Muscle layer of duodenum (tissue), 2 donors: ENCODE measurements around the gene KRTAP5-3.

ENCODE experiments used
- H3K27ac ChIP-seq: one replicate; pipeline ENCODE4 v1.7.0; 2013; ENCODE audit warnings: mild to moderate bottlenecking, low read length
- H3K27me3 ChIP-seq: one replicate; pipeline ENCODE4 v1.7.0; 2013; ENCODE audit warnings: low read depth, mild to moderate bottlenecking, control low read depth, low read length
- H3K36me3 ChIP-seq, 2 donors: one replicate each; pipeline ENCODE4 v1.7.0; 2013; ENCODE audit warnings: low read length in 2 of 2, control low read depth in 1 of 2, mild to moderate bottlenecking in 1 of 2; ENCODE audit not compliant: insufficient read depth in 2 of 2, control insufficient read depth in 1 of 2
- H3K4me1 ChIP-seq, 2 donors: one replicate each; pipeline ENCODE4 v1.7.0; 2013; ENCODE audit warnings: low read length in 2 of 2, mild to moderate bottlenecking in 2 of 2, control low read depth in 1 of 2, moderate library complexity in 1 of 2; ENCODE audit not compliant: insufficient read depth in 2 of 2, control insufficient read depth in 1 of 2
- H3K4me3 ChIP-seq, 2 donors: one replicate each; pipeline ENCODE4 v1.7.0; 2013; ENCODE audit warnings: low read length in 2 of 2, low read depth in 1 of 2, mild to moderate bottlenecking in 1 of 2
- H3K9me3 ChIP-seq, 2 donors: one replicate each; pipeline ENCODE4 v1.7.0; 2013; ENCODE audit warnings: low read length in 2 of 2, control low read depth in 1 of 2, mild to moderate bottlenecking in 1 of 2; ENCODE audit not compliant: control insufficient read depth in 1 of 2
- donor health status: healthy.

KRTAP5-3 gene, protein sequence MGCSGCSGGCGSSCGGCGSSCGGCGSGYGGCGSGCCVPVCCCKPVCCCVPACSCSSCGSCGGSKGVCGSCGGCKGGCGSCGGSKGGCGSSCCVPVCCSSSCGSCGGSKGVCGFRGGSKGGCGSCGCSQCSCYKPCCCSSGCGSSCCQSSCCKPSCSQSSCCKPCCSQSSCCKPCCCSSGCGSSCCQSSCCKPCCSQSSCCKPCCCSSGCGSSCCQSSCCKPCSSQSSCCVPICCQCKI

DNA sequence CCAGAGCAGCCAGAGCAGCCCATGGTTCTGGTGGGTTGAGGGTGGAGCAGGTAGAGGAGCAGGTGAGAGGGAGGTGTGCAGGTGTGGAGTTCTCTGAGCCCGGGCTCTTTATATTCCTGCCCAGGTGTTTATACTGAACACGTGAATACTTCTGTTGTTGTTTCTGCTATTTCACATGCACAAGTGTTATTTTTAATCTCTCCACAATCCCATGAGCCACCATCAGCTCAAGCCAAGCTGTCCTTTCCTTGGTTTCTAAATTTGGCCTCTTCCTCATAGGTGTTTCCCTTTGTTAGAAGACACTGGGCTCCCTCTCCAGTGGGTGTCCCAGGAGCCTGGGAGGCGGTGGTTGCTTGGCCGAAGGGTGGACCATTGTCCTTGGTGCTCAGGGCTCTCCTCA lies at the start of gene KRTAP5-3:
Gene KRTAP5-3 (minus strand): TSS at position 101 of the 400 bp plus-strand sequence. CDS start 78 bp downstream, at position 23.
- Histone ChIP-seq H3K4me3 (no peak within 1 kb of the TSS), H3K27ac (no peak within 1 kb of the TSS), H3K36me3 (no peaks in the 10 kb centered on the region), H3K4me1 (no peaks in the 10 kb centered on the region), H3K27me3 (no peaks in the 10 kb centered on the region), H3K9me3 (no peaks in the 10 kb centered on the region)

DNA sequence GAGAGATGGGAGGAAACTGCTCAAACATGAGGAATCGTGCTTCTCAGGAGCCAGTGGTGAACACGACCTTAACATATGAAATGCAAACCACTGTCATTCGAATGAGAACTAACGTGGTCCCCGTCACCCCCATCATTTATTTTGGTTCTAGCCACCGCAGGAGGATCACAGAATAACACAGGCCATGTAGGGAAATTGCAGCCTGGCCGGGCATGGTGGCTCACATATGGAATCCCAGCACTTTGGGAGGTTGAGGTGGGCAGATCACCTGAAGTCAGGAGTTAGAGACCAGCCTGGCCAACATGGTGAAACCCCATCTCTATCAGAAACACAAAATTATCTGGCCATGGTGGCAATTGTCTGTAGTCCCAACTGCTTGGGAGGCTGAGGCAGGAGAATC lies 48.4 kb upstream of the KRTAP5-3 start:
- Histone ChIP-seq H3K4me3 (no peak overlapping the region), H3K36me3 (no peaks in the 10 kb centered on the region), H3K4me1 (peaks cover 0 to 6% of the 10 kb centered on the region in 2 donors), H3K9me3 (no peaks in the 10 kb centered on the region), H3K27ac (no peak overlapping the region), H3K27me3 (no peaks in the 10 kb centered on the region)

DNA sequence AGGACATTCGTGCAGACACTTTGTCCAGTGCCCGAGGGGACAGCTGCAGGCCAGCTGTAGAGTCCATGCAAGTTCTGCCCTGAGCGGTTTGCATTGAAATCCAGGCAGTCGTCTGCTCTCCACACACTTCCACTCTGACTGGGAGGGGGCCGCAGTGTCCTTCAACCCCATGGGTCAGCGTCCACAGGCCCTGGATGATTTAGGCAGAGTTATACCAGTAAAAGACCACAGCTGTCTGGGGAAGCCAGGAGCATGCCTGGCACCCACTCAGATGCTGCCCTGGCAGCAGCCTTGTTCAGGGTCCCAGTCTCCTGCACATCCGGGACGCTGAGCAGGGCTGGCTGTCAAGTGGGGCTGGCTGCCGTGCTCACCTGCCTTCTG lies 47.8 kb upstream of the KRTAP5-3 start:
- no peak overlapping the region for H3K4me3 ChIP-seq
- no peaks in the 10 kb centered on the region for H3K27me3 ChIP-seq
- H3K9me3 ChIP-seq, result no peaks in the 10 kb centered on the region
- H3K36me3 ChIP-seq, result no peaks in the 10 kb centered on the region
- peaks cover 0 to 6% of the 10 kb centered on the region in 2 donors for H3K4me1 ChIP-seq
- H3K27ac ChIP-seq, result no peak overlapping the region

DNA sequence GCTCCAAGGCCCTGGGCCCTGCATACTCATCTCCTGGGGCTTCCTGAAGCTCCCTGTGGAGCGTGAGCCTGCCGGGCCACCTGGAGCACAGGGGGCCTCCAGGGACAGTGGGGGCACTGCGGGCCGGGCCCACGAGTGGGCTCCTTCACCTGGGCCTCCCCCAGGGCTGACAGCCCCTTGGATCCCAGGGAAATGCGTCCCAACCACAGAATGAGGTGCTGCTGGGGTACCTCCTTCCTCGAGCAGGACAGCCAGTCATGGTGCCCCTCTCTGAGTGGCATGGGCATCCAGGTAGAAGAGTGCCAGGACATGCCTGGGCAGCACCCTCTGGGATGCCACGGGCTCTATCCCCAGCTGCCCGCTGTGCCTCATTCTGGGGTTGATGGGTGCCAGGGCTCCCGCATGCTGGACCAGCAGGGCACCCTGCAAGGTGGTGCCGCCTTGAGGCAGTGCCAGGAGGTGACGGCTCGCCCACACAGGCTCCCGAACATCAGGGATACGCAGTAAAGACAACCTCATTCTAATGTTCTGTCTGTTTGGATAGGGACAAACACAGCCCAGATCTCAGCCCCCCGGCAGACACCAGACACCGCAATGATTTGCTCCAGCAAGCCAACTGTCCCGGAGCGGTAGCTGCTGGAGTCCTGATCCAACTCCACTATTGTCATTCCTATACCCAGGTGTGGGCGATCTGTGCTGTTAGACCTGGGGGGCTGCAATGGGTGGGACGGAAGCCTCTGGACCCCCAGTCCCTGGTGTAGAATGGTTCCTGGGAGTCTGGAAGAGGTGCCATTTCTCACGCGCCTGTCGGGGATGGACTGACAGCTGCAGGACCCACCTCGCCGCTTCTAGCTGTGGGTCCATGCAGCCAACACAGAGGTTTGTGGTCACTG lies 47.2 kb upstream of the KRTAP5-3 start:
- Histone ChIP-seq H3K4me1 (peaks cover 0 to 6% of the 10 kb centered on the region in 2 donors), H3K4me3 (no peak overlapping the region), H3K27ac (no peak overlapping the region), H3K36me3 (no peaks in the 10 kb centered on the region), H3K27me3 (no peaks in the 10 kb centered on the region), H3K9me3 (no peaks in the 10 kb centered on the region)

DNA sequence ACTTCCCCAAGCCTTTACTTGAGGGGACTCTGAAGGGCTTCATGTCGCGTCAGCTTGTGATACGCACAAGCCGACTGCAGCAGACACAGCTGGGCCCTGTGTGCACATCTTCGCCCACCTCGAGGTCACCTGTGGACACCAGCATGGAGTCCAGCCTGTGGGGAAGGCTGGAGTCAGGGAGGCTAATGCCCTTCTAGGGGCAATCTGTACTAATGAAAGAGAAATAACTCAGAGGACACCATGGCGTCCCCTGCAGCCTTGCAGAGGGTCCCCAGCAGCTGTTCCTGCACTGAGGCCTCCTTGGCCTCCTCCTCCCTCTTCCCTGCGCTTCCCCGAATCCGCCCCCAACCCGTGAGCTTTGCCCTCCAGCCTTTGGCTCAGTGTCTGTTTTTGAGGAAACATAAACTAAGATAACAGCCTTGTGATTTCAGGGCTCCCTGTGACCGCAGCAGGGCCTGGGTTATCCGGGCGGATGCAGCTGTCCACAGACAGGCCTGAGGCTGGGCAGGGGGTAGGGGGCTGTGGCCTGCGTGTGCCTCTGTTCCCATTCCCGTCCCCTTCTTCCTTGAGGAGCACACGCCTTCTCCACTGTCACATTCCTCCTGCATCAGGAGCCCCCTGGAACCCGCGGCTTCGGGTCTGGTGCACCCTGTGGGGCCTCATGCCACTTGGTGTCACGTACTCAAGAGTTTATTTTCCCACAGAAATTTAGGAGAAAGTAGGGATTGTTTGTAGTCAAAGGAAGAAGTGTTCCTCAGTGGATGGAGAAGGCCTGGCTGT lies 46.3 kb upstream of the KRTAP5-3 start:
- Histone ChIP-seq H3K27ac (no peak overlapping the region), H3K9me3 (no peaks in the 10 kb centered on the region), H3K27me3 (no peaks in the 10 kb centered on the region), H3K36me3 (no peaks in the 10 kb centered on the region), H3K4me1 (peaks cover 0 to 6% of the 10 kb centered on the region in 2 donors), H3K4me3 (no peak overlapping the region)

DNA sequence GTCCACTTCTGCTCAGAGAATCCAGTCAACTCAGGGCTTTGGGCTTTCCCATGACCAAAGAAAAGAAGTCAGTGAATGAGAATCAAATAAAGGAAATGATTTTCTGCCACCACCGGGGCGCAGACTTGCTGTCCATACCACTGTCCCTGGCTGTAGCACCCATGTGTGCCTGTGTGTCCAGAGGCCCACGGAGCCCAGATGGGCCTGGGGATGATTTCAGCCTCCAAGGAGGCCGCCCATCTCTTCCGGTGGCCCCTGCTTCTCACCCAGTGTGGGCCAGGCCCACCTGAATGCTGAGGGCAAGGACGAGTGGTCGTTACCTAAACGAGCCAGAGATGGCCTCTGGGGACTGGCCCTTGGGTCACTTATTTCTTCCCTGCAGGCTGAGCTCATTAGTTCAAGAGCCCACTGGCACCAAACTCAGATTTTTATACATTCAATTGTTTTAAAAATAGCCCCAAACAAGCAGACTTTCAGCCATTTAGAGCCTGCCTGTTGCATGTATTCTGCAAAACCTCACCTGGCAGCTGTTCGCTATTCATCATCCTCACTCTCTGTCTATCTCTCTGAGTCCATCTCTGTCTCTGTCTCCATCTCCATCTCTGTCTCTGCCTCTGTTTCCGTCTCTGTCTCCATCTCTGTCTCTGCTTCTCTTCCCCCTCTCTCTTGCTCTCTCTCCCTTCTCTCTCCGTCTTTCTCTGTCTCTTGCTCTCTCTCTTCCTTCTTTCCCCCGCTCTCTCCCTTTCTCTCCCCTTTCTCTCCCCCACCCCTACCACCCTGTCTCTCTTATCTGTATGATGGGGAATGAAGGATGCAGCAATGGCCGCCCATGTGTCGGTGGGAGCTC lies 45.5 kb upstream of the KRTAP5-3 start:
- Histone ChIP-seq H3K9me3 (no peaks in the 10 kb centered on the region), H3K27ac (no peak overlapping the region), H3K36me3 (no peaks in the 10 kb centered on the region), H3K4me1 (peaks cover 0 to 6% of the 10 kb centered on the region in 2 donors), H3K4me3 (no peak overlapping the region), H3K27me3 (no peaks in the 10 kb centered on the region)

DNA sequence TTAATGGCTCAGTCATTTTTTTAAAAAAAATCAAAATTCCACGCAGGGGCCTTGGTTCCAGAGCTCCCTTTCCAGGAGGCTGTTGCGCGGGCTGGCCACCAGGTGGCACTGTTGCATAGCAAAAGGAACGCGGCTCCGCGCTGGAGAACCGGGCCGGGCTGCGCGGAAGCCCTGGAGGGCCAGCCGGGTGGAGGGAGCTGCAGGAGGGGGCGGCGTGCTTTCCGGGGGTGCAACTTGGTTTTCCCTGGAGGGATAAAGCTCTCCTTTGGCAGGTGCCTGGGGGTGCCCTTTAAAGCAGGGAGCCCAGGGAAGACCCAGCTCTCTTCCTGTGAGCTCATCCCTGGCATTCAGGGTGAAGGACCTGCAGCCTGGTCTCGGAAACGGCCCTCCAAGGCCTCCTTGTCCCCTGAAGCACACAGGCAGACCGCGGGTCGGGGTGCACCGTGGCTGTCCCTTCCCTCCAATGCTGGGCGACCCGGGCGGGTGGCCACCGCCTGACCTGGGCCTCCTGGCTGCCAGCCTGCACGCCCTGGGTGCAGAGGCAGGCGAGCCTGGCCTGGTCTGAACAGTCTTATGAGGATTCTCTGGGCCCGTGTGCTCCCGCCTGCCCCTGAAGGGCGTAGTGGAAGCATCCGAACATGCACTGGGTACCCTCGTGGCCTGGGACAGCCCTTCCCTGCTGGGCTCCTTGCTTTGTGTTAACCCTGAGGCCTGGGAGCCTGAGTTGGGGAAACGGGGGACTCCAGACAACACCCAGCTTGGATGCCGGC lies 44.7 kb upstream of the KRTAP5-3 start:
- Histone ChIP-seq H3K27ac (no peak overlapping the region), H3K4me1 (peaks cover 0 to 6% of the 10 kb centered on the region in 2 donors), H3K27me3 (no peaks in the 10 kb centered on the region), H3K9me3 (no peaks in the 10 kb centered on the region), H3K36me3 (no peaks in the 10 kb centered on the region), H3K4me3 (no peak overlapping the region)

DNA sequence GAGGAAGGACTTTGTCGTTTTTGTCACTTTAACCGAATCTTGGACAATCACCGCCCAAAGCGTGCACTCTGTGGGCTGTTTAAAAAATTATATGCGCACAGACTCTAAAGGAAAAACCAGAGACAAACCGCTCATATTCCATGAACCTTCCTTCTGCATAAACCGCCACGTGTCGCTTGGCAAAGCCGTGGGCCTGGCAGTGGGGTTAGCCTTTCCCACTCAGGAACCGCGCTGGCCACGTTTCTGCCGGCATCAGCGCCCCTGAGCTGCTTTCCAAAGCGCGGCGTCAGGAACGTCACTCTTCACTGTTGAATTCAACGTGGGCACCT lies 44.1 kb upstream of the KRTAP5-3 start:
- no peaks in the 10 kb centered on the region for H3K9me3 ChIP-seq
- no peaks in the 10 kb centered on the region for H3K36me3 ChIP-seq

DNA sequence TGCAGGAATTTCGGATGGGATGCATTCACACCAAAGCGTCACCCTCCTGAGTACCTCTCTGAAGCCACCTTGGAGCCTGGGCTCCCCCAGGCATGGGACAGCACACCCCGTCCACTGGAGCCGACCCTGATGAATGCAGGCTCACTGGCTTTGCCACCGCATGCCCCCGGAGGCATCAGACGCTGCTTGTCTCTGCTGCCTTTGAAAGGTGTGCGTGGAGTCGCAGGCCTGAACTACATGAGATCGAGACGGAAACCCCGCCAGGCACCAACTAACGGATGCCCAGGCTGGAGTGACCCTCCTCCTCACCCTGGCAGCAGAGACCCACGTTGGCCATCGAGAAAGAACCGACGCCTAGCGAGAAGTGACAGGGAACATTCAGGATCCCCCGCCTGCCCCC lies 43.8 kb upstream of the KRTAP5-3 start:
- H3K36me3 ChIP-seq, result no peaks in the 10 kb centered on the region
- no peaks in the 10 kb centered on the region for H3K9me3 ChIP-seq
- no peak overlapping the region for H3K27ac ChIP-seq
- no peaks in the 10 kb centered on the region for H3K27me3 ChIP-seq
- H3K4me3 ChIP-seq, result no peak overlapping the region
- H3K4me1 ChIP-seq, result peaks cover 0 to 6% of the 10 kb centered on the region in 2 donors

More for the DNA sequence above, 44.1 kb upstream of the KRTAP5-3 start:
- H3K27ac ChIP-seq, result no peak overlapping the region
- H3K4me1 ChIP-seq, result peaks cover 0 to 6% of the 10 kb centered on the region in 2 donors
- H3K4me3 ChIP-seq, result no peak overlapping the region
- no peaks in the 10 kb centered on the region for H3K27me3 ChIP-seq

DNA sequence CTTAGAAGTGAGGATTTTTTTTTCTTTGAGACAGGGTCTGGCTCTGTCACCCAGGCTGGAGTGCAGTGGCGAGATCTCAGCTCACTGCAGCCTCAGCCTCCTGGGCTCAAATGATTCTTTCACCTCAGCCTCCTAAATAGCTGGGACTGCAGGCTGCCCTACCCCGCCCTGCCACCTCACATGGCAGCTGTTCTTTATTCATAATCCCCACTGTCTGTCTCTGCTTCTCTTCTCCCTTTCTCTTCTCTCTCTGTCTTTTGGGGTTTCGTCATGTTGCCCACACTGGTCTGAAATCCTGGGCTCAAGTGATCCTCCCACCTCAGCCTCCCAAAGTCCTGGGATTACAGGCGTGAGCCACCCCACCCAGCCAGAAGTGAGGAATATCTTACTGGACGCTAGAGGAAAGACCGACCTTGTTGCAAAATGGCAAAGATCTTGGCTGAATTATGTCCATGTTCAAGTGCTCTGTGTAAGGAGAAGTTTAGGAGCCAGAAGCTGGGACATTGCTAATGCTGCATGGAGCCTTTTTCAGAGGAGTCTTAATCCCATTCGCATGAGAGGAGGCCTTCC lies 43.2 kb upstream of the KRTAP5-3 start:
- Histone ChIP-seq H3K4me1 (peaks cover 0 to 6% of the 10 kb centered on the region in 2 donors), H3K27ac (no peak overlapping the region), H3K4me3 (no peak overlapping the region), H3K36me3 (no peaks in the 10 kb centered on the region), H3K27me3 (no peaks in the 10 kb centered on the region), H3K9me3 (no peaks in the 10 kb centered on the region)
